Astrocyte (in vitro differentiated cells and primary cell): Measurements from ENCODE around the gene ACVR2B. TPM values are rescaled to one million over a fixed set of nuclear protein-coding genes. Genes with fewer than 3 reads are reported as not detected.

ENCODE experiments used
- DNase-seq: peaks from one replicate; pipeline ENCODE4 v3.0.0-alpha.2; 2010; ENCODE audit warnings: low read depth
- FAIRE-seq: peaks from 2 replicates; lab custom pipeline; 2011; peaks lifted over from hg19 to GRCh38; lab: Jason Lieb, UNC
- H2AFZ ChIP-seq: 2 replicates; pipeline ENCODE4 v1.6.0; 2012; ENCODE audit warnings: low read depth, low read length, inconsistent platforms
- H3K27ac ChIP-seq: 2 replicates; pipeline ENCODE4 v1.5.1; 2011; ENCODE audit warnings: low read depth, low read length, inconsistent platforms
- H3K27me3 ChIP-seq: 2 replicates; pipeline ENCODE4 v1.6.0; 2011; ENCODE audit warnings: low read length, inconsistent platforms; ENCODE audit not compliant: insufficient read depth
- H3K36me3 ChIP-seq: 2 replicates; pipeline ENCODE4 v1.5.1; 2011; ENCODE audit warnings: low read length, inconsistent platforms; ENCODE audit not compliant: insufficient read depth
- H3K4me1 ChIP-seq: 2 replicates; pipeline ENCODE4 v1.5.1; 2011; ENCODE audit warnings: low read length, inconsistent platforms; ENCODE audit not compliant: insufficient read depth
- H3K4me2 ChIP-seq: 2 replicates; pipeline ENCODE4 v1.6.0; 2012; ENCODE audit warnings: low read length, inconsistent platforms
- H3K4me3 ChIP-seq: 2 replicates; pipeline ENCODE4 v1.5.1; 2011; ENCODE audit warnings: low read depth, mild to moderate bottlenecking, low read length, inconsistent platforms; ENCODE audit not compliant: insufficient read depth
- H3K79me2 ChIP-seq: 2 replicates; pipeline ENCODE4 v1.6.0; 2012; ENCODE audit warnings: mild to moderate bottlenecking, low read length, inconsistent platforms; ENCODE audit not compliant: insufficient read depth
- H3K9ac ChIP-seq: 2 replicates; pipeline ENCODE4 v1.6.0; 2012; ENCODE audit warnings: mild to moderate bottlenecking, low read length, inconsistent platforms
- H3K9me3 ChIP-seq: 2 replicates; pipeline ENCODE4 v1.5.1; 2012; ENCODE audit warnings: low read depth, mild to moderate bottlenecking, low read length, inconsistent platforms; ENCODE audit not compliant: insufficient read depth
- H4K20me1 ChIP-seq: 2 replicates; pipeline ENCODE4 v1.6.0; 2012; ENCODE audit warnings: low read length, inconsistent platforms; ENCODE audit not compliant: insufficient read depth
- H3K27ac Mint-ChIP-seq: one replicate; pipeline ENCODE4 v1.8.0; 2021; ENCODE audit warnings: mild to moderate bottlenecking, mixed read lengths; ENCODE audit not compliant: unreplicated experiment
- H3K27me3 Mint-ChIP-seq: one replicate; pipeline ENCODE4 v1.8.0; 2021; ENCODE audit warnings: low read depth, mixed read lengths; ENCODE audit not compliant: unreplicated experiment
- H3K36me3 Mint-ChIP-seq: one replicate; pipeline ENCODE4 v1.8.0; 2021; ENCODE audit warnings: low read depth, mixed read lengths; ENCODE audit not compliant: unreplicated experiment
- H3K4me1 Mint-ChIP-seq: one replicate; pipeline ENCODE4 v1.8.0; 2021; ENCODE audit warnings: low read depth, mixed read lengths; ENCODE audit not compliant: unreplicated experiment
- H3K4me3 Mint-ChIP-seq: one replicate; pipeline ENCODE4 v1.8.0; 2021; ENCODE audit warnings: mild to moderate bottlenecking, moderate library complexity, mixed read lengths; ENCODE audit not compliant: unreplicated experiment
- H3K9me3 Mint-ChIP-seq: one replicate; pipeline ENCODE4 v1.8.0; 2021; ENCODE audit warnings: mild to moderate bottlenecking, mixed read lengths; ENCODE audit not compliant: unreplicated experiment
- EZH2 ChIP-seq: IDR thresholded peaks from 2 replicates; pipeline ENCODE4 v1.6.1; 2012; ENCODE audit warnings: mild to moderate bottlenecking, low read length, inconsistent platforms; ENCODE audit not compliant: insufficient read depth
- total RNA-seq: library from RNA; stranded (reverse); gene quantifications from 2 replicates; pipeline ENCODE4 v1.2.1, GENCODE V29; 2021
- TF ChIP-seq, protein P1 (sequence below): IDR thresholded peaks from 2 replicates; pipeline ENCODE4 v1.5.1; 2011; ENCODE audit warnings: low read depth, mild to moderate bottlenecking, inconsistent platforms, low read length, moderate library complexity; ENCODE audit not compliant: insufficient read depth

The ACVR2B gene
- total RNA-seq, 1 donor from 2014 or later: 14.7 TPM

DNA sequence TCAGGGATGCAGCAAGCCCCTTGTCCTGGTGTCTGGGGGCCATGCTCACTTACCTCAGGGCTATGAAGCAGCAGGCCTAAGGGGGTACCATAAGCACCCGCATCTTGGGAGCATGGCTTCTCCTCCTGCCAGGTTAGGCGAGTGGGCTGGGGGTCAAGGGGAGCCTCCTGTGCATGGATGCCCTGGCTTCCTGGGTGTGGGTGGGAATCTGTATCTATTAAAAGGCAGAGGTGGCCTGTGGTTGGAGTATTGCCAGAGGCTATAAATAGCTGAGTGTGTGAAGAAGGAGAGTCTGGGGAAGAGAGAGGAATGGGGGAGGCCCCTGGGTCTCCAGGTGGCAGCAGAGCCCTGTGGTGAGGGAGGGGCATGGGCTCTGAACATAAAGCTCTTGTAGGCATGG, 19.5 kb downstream of the ACVR2B start:
- no peak for FAIRE-seq
- DNase-seq: no peak
- Histone ChIP-seq H3K27ac (no peak overlapping the region), H3K9me3 (no peaks in the 10 kb centered on the region), H3K79me2 (peaks cover 3% of the 10 kb centered on the region), H3K4me3 (no peak overlapping the region), H3K9ac (no peak overlapping the region), H4K20me1 (peaks cover 34% of the 10 kb centered on the region), H3K4me2 (no peak overlapping the region), H3K4me1 (no peaks in the 10 kb centered on the region), H3K36me3 (no peaks in the 10 kb centered on the region), H2AFZ (no peak overlapping the region), H3K27me3 (no peaks in the 10 kb centered on the region)
- H3K9me3 Mint-ChIP-seq: peaks cover 10% of the 10 kb centered on the region
- no peak for TF ChIP-seq EZH2
- H3K4me3 Mint-ChIP-seq: no peak overlapping the region
- H3K4me1 Mint-ChIP-seq: peaks cover 10% of the 10 kb centered on the region
- peaks cover 4% of the 10 kb centered on the region for H3K36me3 Mint-ChIP-seq
- no peaks in the 10 kb centered on the region for H3K27me3 Mint-ChIP-seq
- peak overlapping the region; percentile 58 for H3K27ac Mint-ChIP-seq

DNA sequence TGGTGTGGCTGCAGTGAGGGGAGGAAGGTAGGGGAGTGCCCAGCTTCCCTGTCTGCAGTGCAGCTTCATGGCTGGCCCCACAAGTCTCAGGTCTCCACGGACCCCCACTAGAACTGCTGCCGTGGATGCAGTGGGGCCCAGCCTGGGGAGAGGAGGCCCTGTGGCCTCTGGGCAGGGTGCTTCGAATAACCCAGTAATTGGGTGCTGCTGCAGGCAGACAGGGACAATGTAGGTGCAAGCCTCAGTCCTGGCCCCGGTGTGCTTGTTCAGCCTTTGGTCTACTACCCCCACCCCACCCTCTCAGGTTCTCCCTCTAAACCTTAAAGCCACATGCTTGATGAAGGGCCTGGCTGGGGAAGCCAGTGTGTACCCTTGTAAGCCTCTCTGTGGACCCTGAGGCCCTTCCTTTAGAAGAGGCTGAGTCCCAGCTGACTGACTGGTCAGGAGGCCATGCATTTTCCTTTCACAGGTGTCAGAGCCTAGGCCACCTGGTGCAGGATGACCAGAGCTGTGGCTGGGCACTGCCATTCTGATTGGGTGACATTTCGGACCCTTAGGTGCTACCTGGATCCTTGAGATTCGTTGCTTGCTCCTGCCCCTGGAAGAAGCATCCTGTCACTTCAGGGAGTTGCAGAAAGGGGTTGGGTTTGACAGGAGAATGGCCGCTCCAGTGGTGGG, 21.4 kb downstream of the ACVR2B start:
- Histone ChIP-seq H3K36me3 (no peaks in the 10 kb centered on the region), H3K4me2 (no peak overlapping the region), H3K9ac (no peak overlapping the region), H3K79me2 (peaks cover 3% of the 10 kb centered on the region), H3K27me3 (no peaks in the 10 kb centered on the region), H3K9me3 (no peaks in the 10 kb centered on the region), H2AFZ (no peak overlapping the region), H3K4me1 (no peaks in the 10 kb centered on the region), H4K20me1 (peaks cover 26% of the 10 kb centered on the region), H3K27ac (no peak overlapping the region), H3K4me3 (no peak overlapping the region)
- Mint-ChIP-seq H3K9me3 (peaks cover 3% of the 10 kb centered on the region), H3K4me3 (no peak overlapping the region), H3K36me3 (peaks cover 5% of the 10 kb centered on the region), H3K27me3 (no peaks in the 10 kb centered on the region), H3K27ac (no peak overlapping the region), H3K4me1 (peaks cover 10% of the 10 kb centered on the region)
- FAIRE-seq (no peak), DNase-seq (no peak)
- no peak for TF ChIP-seq EZH2
- TF ChIP-seq, protein P1, sequence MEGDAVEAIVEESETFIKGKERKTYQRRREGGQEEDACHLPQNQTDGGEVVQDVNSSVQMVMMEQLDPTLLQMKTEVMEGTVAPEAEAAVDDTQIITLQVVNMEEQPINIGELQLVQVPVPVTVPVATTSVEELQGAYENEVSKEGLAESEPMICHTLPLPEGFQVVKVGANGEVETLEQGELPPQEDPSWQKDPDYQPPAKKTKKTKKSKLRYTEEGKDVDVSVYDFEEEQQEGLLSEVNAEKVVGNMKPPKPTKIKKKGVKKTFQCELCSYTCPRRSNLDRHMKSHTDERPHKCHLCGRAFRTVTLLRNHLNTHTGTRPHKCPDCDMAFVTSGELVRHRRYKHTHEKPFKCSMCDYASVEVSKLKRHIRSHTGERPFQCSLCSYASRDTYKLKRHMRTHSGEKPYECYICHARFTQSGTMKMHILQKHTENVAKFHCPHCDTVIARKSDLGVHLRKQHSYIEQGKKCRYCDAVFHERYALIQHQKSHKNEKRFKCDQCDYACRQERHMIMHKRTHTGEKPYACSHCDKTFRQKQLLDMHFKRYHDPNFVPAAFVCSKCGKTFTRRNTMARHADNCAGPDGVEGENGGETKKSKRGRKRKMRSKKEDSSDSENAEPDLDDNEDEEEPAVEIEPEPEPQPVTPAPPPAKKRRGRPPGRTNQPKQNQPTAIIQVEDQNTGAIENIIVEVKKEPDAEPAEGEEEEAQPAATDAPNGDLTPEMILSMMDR: no peak

DNA sequence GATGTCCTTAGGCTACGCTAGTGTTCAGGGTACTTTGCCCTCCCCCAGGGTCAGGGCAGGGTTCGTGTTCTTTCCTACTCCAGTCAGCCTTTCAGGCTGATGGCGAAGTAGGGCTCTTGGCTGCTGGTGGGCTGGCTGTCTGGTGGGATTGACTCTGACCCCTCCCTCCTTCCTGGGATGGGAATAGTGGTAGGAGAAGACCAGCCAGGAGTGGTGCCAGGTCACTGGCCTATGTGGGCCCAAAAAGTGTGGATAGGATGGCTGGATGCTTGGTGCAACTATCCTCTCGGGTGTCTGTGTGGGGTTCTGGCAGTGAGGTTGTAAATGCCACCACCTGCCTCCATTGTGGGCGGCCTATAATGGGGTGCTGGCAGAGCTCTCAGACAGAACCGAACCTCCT, 22.0 kb downstream of the ACVR2B start:
- Histone ChIP-seq H3K79me2 (peaks cover 3% of the 10 kb centered on the region), H3K9ac (no peak overlapping the region), H2AFZ (no peak overlapping the region), H3K36me3 (no peaks in the 10 kb centered on the region), H3K4me2 (no peak overlapping the region), H3K27me3 (no peaks in the 10 kb centered on the region), H3K9me3 (no peaks in the 10 kb centered on the region), H3K27ac (no peak overlapping the region), H3K4me3 (no peak overlapping the region), H3K4me1 (no peaks in the 10 kb centered on the region), H4K20me1 (peaks cover 26% of the 10 kb centered on the region)
- H3K27ac Mint-ChIP-seq: no peak overlapping the region
- no peaks in the 10 kb centered on the region for H3K27me3 Mint-ChIP-seq
- TF ChIP-seq, protein P1: no peak
- TF ChIP-seq EZH2: no peak
- peaks cover 3% of the 10 kb centered on the region for H3K9me3 Mint-ChIP-seq
- peaks cover 10% of the 10 kb centered on the region for H3K4me1 Mint-ChIP-seq
- FAIRE-seq (no peak), DNase-seq (no peak)
- H3K36me3 Mint-ChIP-seq: peaks cover 5% of the 10 kb centered on the region
- no peak overlapping the region for H3K4me3 Mint-ChIP-seq
